Psoas muscle (tissue), 8 donors: ENCODE data around the gene TSPAN7. TPM values are rescaled to one million over a fixed set of nuclear protein-coding genes. Genes with fewer than 3 reads are reported as not detected.

Experiments used
- ATAC-seq, 4 donors: fragments of 200-7000 bp; cut with Tn5 transposase; one replicate each; pipeline ENCODE4 v1.9.1; 2020; ENCODE audit warnings: moderate library complexity in 3 of 4, mild to moderate bottlenecking in 2 of 4
- DNase-seq, 2 donors: peaks; one replicate each; pipeline ENCODE4 v3.0.0-alpha.2; 2020
- H3K27ac ChIP-seq: fragments of 200-600 bp; one replicate; pipeline ENCODE4 v1.8.0; 2022
- H3K27me3 ChIP-seq, 3 donors: fragments of 200-600 bp in 1 of 3; one replicate each; pipeline versions ENCODE4 v1.6.1 to v1.8.0; 2013 to 2022; ENCODE audit warnings: low read length in 2 of 3, mild to moderate bottlenecking in 2 of 3, moderate library complexity in 1 of 3; ENCODE audit not compliant: insufficient read depth in 3 of 3
- H3K36me3 ChIP-seq, 2 donors: fragments of 200-600 bp in 1 of 2; one replicate each; pipeline versions ENCODE4 v1.6.1 to v1.8.0; 2013 to 2022; ENCODE audit warnings: low read depth in 1 of 2, mild to moderate bottlenecking in 1 of 2, moderate library complexity in 1 of 2; ENCODE audit not compliant: insufficient read depth in 1 of 2
- H3K4me1 ChIP-seq: fragments of 200-600 bp; one replicate; pipeline ENCODE4 v1.8.0; 2022
- H3K4me3 ChIP-seq: fragments of 200-600 bp; one replicate; pipeline ENCODE4 v1.8.0; 2022; ENCODE audit warnings: mild to moderate bottlenecking
- H3K9me3 ChIP-seq: fragments of 200-600 bp; one replicate; pipeline ENCODE4 v1.8.0; 2022
- WGBS, 3 donors: extraction: QIAGEN DNeasy Blood & Tissue Kit; methylation state at CpG; one replicate each; pipeline versions ENCODE4 v1.1.6 to v1.1.7; 2013; 5-methylcytosine and 5-hydroxymethylcytosine counted together
- intact Hi-C, 2 donors: fragments of 100-400 bp; cut with DNase I; formaldehyde crosslinking; loops; one replicate each; pipeline versions ENCODE4 v1.11.0 to v1.14.2; 2022
- polyA plus RNA-seq, 3 donors: library from polyadenylated mRNA; stranded (reverse); fragments of 200-250 nt; gene quantifications; one replicate each; pipeline ENCODE4 v1.2.3, GENCODE V29; 2013
- total RNA-seq, 4 donors: library from RNA; stranded (reverse); fragmentation: NEBNext Ultra II Directional in 2 of 4; extraction: Animal tissue kit (Norgen Biotek cat#: 25700) in 2 of 4; gene quantifications; one replicate each; pipeline versions ENCODE4 v1.2.1 to v1.2.4, GENCODE V29; 2021 to 2023
- TF ChIP-seq, protein P1 (sequence below): fragments of 200-600 bp; IDR thresholded peaks from one replicate; pipeline ENCODE4 v1.8.0; 2022; ENCODE audit warnings: antibody characterized with exemption
- donor health status: healthy with polysubstance abuse.
- donor health status: DM: no; HTN: no; CAD: no; lungs with moderate emphysema.
- donor health status: Bipolar disorder and iron deficiency.
- donor health status: healthy.
- donor health status: DM: yes; HTN: yes; CAD: no.
- donor health status: DM: no; HTN: no; CAD: no.
- donor health status: DM: no; HTN: no; CAD: no.
- donor health status: DM: yes; HTN: yes; CAD: no.

TSPAN7 gene
- total and polyA plus RNA-seq, 7 donors: 65.2 to 234 (median 136) TPM

DNA sequence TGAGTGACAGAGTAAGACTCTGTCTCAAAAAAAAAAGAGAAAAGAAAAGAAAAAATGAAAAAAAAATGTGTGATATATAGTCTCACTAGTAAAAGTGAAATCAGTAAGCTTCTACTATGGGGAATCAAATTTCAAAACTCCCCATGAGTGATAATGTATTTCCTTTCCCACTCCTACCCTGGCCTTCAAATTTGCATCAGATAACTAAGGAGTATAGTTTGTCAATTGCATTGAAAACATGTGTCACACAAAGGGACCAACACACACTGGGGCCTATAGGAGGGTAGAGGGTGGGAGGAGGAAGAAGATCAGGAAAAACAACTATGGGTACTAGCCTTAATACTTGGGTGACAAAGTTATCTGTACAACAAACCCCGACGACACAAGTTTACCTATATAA is 118.4 kb downstream of the TSPAN7 start:
- Histone ChIP-seq H3K27me3 (peaks cover 0 to 5% (median 0%) of the 10 kb centered on the region in 3 donors), H3K4me3 (no peak overlapping the region), H3K9me3 (no peaks in the 10 kb centered on the region), H3K27ac (no peak overlapping the region), H3K36me3 (peaks cover 0 to 58% of the 10 kb centered on the region in 2 donors), H3K4me1 (no peaks in the 10 kb centered on the region)
- WGBS, 3 donors: 66 to 93% (median 91%) methylated on average over 2 of the region's 2 CpGs
- intact Hi-C loops: no loop called here
- TF ChIP-seq, protein P1, sequence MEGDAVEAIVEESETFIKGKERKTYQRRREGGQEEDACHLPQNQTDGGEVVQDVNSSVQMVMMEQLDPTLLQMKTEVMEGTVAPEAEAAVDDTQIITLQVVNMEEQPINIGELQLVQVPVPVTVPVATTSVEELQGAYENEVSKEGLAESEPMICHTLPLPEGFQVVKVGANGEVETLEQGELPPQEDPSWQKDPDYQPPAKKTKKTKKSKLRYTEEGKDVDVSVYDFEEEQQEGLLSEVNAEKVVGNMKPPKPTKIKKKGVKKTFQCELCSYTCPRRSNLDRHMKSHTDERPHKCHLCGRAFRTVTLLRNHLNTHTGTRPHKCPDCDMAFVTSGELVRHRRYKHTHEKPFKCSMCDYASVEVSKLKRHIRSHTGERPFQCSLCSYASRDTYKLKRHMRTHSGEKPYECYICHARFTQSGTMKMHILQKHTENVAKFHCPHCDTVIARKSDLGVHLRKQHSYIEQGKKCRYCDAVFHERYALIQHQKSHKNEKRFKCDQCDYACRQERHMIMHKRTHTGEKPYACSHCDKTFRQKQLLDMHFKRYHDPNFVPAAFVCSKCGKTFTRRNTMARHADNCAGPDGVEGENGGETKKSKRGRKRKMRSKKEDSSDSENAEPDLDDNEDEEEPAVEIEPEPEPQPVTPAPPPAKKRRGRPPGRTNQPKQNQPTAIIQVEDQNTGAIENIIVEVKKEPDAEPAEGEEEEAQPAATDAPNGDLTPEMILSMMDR: no peak
- ATAC-seq (no peak), DNase-seq (no peak)

DNA sequence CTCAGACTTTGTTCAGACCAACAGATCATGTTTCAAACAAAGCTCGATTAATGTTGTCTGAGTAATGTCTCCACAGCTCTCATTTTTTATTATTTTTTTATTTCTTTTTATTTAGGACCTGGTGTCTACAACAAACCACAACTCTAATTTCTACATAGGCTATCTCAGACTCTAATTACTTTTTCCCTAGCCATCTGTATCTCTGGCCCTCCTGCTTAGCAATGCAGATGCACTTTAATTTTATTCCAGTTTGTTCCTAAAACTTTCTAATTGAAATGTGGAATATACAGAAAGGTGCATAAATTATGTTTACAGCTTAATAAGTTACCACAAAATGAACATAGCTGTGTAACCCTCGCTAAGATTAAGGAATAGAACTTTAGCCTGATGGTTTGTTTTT is 120.8 kb downstream of the TSPAN7 start:
- Histone ChIP-seq H3K27me3 (peaks cover 0 to 5% (median 0%) of the 10 kb centered on the region in 3 donors), H3K4me3 (no peak overlapping the region), H3K4me1 (no peaks in the 10 kb centered on the region), H3K27ac (no peak overlapping the region), H3K9me3 (no peaks in the 10 kb centered on the region), H3K36me3 (peaks cover 0 to 47% of the 10 kb centered on the region in 2 donors)
- TF ChIP-seq, protein P1: no peak
- intact Hi-C loops: no loop called here
- ATAC-seq (no peak), DNase-seq (no peak)
- 36 to 49% (median 46%) methylated on average over 2 of the region's 2 CpGs for WGBS, 3 donors

- DNase-seq (no peak), ATAC-seq (no peak)
- intact Hi-C loops: no loop called here
- Histone ChIP-seq H3K4me1 (no peaks in the 10 kb centered on the region), H3K36me3 (peaks cover 0 to 7% of the 10 kb centered on the region in 2 donors), H3K4me3 (no peak overlapping the region), H3K27me3 (peaks cover 0 to 4% (median 0%) of the 10 kb centered on the region in 3 donors), H3K9me3 (no peaks in the 10 kb centered on the region), H3K27ac (no peak overlapping the region)
- TF ChIP-seq, protein P1: no peak
These were observed 131.6 kb downstream of the TSPAN7 start for GRCh38 chrX:38692961-38693360.

DNA sequence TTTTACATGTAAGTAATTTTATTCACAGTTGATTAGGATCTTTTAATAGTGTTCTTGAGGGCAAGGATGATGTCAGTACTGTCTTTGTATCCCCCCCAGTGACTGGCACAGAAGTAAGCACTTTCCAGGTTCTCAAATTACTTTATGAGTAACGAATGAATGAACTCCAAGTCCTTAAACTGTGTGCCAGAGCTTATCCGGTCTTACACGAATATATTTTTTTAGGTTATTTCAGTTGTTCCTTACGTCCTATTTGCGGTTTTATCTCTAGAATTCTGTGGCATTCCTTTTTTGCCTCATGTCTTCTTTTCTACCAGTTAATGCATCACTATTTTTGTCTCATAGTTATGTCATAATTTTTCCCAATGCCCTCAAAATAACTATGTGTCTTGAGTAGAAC is 133.1 kb downstream of the TSPAN7 start:
- intact Hi-C loops: no loop called here
- 21 to 41% (median 39%) methylated on average over 5 of the region's 5 CpGs for WGBS, 3 donors
- DNase-seq (no peak), ATAC-seq (peak; percentile 71 to 91 (median 82))
- no peaks in the 10 kb centered on the region for H3K9me3 ChIP-seq
- no peak overlapping the region for H3K4me3 ChIP-seq
- TF ChIP-seq, protein P1: no peak
- H3K27me3 ChIP-seq: peaks cover 0 to 4% (median 0%) of the 10 kb centered on the region in 3 donors
- no peaks in the 10 kb centered on the region for H3K4me1 ChIP-seq
- no peaks in the 10 kb centered on the region for H3K36me3 ChIP-seq
- H3K27ac ChIP-seq: peak overlapping the region; percentile 6

- Histone ChIP-seq H3K27me3 (peaks cover 0 to 13% (median 0%) of the 10 kb centered on the region in 3 donors), H3K4me3 (no peak overlapping the region), H3K36me3 (no peaks in the 10 kb centered on the region), H3K4me1 (no peaks in the 10 kb centered on the region), H3K9me3 (no peaks in the 10 kb centered on the region), H3K27ac (no peak overlapping the region)
- TF ChIP-seq, protein P1: no peak
- WGBS, 3 donors: 78 to 90% (median 87%) methylated on average over 3 of the region's 3 CpGs
- ATAC-seq (no peak), DNase-seq (no peak)
- intact Hi-C loops: no loop called here
These were observed 136.1 kb downstream of the TSPAN7 start for GRCh38 chrX:38697461-38697860.
